Spinal cord (tissue), 10 donors: ENCODE measurements around the gene FBLN7. TPM values are rescaled to one million over a fixed set of nuclear protein-coding genes. Genes with fewer than 3 reads are reported as not detected.
A peak's percentile ranks its signal among the peaks of the same experiment; 100 is the strongest.
"Not testable (repeated sequence)": the region's sequence is repeated elsewhere in the genome, so short reads cannot be mapped to it uniquely, and the experiment has no call there.

ENCODE experiments used
- DNase-seq, 6 donors: peaks; one replicate each; pipeline versions ENCODE4 v3.0.0 to v3.0.0-alpha.2; 2013 to 2015; ENCODE audit warnings: low spot score in 6 of 6, low read depth in 4 of 6
- H3K27ac ChIP-seq: one replicate; pipeline ENCODE4 v1.5.1; 2013; ENCODE audit warnings: low read depth, low read length, control low read depth
- H3K27me3 ChIP-seq: one replicate; pipeline ENCODE4 v1.6.1; 2013; ENCODE audit warnings: low read length; ENCODE audit not compliant: control insufficient read depth, insufficient read depth
- H3K36me3 ChIP-seq: one replicate; pipeline ENCODE4 v1.6.1; 2013; ENCODE audit warnings: low read length; ENCODE audit not compliant: control insufficient read depth, insufficient read depth
- H3K4me1 ChIP-seq: one replicate; pipeline ENCODE4 v1.6.1; 2013; ENCODE audit warnings: low read length; ENCODE audit not compliant: control insufficient read depth, insufficient read depth
- H3K4me3 ChIP-seq: one replicate; pipeline ENCODE4 v1.5.1; 2013; ENCODE audit warnings: low read depth, low read length, control low read depth
- H3K9me3 ChIP-seq: one replicate; pipeline ENCODE4 v1.6.1; 2013; ENCODE audit warnings: low read length; ENCODE audit not compliant: control insufficient read depth, insufficient read depth
- WGBS: methylation state at CpG from one replicate; pipeline ENCODE4 v1.1.5; 2013; ENCODE audit warnings: missing lambda C conversion rate; ENCODE audit not compliant: insufficient coverage; 5-methylcytosine and 5-hydroxymethylcytosine counted together
- polyA plus RNA-seq, 2 donors: library from polyadenylated mRNA; unstranded; fragments of 120-200 nt; gene quantifications; one replicate each; pipeline ENCODE4 v1.2.1, GENCODE V29; 2013; ENCODE audit not compliant: insufficient read length in 2 of 2
- total RNA-seq, 2 donors: library from RNA; depleted of rRNA in 1 of 2; stranded (reverse); fragments of 120-200 nt in 1 of 2; fragments of >200 nt in 1 of 2; gene quantifications; one replicate each; pipeline versions ENCODE4 v1.2.3 to v1.2.4, GENCODE V29; 2013 to 2014
- donor health status: healthy.

The FBLN7 gene
- total and polyA plus RNA-seq, 4 donors = 3.2 to 12.7 (median 8.3) TPM

- not testable (repeated sequence) for H3K4me1 ChIP-seq, DNase-seq, H3K27ac ChIP-seq, H3K36me3 ChIP-seq, H3K9me3 ChIP-seq, H3K27me3 ChIP-seq, H3K4me3 ChIP-seq
- 84% methylated on average over 4 of the region's 4 CpGs for WGBS
These were observed 24.8 kb upstream of the FBLN7 start for GRCh38 chr2:112113354-112113753.

DNA sequence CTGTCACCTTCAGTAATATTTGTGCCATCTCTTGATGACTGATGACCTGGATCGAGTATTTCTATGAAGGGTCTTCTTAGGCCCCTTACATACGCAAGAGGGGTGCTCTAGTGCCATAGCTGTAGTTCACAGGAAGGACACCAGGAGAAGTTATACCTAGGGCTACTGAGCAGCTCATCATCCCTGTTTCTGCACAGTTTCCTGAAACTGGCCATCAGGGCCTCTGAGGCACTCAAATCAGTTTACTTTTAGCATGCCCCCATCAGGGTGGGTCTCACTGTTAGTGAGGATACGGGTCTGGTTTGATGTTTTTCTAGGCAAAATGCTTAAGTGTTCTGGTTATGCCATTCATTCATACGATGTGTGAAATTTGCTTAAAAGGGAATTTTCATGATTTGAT, 20.0 kb upstream of the FBLN7 start:
- DNase-seq = no peak
- Histone ChIP-seq H3K27me3 (no peaks in the 10 kb centered on the region), H3K9me3 (no peaks in the 10 kb centered on the region), H3K27ac (no peak overlapping the region), H3K36me3 (no peaks in the 10 kb centered on the region), H3K4me1 (no peaks in the 10 kb centered on the region), H3K4me3 (no peak overlapping the region)
- 91% methylated on average over 2 of the region's 4 CpGs for WGBS

DNA sequence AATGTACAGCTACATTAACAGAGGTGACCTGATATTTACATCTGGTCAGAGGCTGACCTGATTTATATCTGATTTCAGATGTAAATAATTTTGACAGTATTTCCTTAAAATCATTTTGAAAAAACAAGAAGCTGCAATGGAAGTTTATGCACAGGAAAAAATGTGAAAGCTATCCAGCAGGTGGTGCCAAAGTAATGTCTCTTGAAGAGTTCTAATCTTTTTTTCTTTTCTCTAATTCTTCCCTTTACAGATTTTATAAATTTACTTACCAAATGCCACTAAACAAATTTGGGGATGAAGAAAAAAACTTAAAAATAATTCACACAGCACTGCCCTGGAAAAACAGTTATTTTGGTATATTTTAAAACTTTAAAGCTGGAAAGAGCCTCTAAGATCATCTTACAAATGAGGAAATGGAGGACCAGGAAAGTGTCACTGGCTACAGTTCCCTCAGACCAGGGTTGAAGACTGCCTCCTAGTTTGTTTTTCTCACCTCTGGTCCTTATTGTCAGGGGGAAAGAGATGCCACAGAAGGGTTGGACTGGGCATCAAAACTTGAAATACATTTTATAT, 16.4 kb upstream of the FBLN7 start:
- no peaks in the 10 kb centered on the region for H3K4me1 ChIP-seq
- H3K36me3 ChIP-seq = no peaks in the 10 kb centered on the region
- H3K4me3 ChIP-seq = no peak overlapping the region
- no peak overlapping the region for H3K27ac ChIP-seq
- peak in 5 of 6 donors; percentile 47 to 89 (median 55) for DNase-seq
- no peaks in the 10 kb centered on the region for H3K27me3 ChIP-seq
- peaks cover 3% of the 10 kb centered on the region for H3K9me3 ChIP-seq

- H3K27me3 ChIP-seq = no peaks in the 10 kb centered on the region
- H3K4me3 ChIP-seq = no peak overlapping the region
These were observed 9.1 kb upstream of the FBLN7 start for GRCh38 chr2:112129060-112129459.

DNA sequence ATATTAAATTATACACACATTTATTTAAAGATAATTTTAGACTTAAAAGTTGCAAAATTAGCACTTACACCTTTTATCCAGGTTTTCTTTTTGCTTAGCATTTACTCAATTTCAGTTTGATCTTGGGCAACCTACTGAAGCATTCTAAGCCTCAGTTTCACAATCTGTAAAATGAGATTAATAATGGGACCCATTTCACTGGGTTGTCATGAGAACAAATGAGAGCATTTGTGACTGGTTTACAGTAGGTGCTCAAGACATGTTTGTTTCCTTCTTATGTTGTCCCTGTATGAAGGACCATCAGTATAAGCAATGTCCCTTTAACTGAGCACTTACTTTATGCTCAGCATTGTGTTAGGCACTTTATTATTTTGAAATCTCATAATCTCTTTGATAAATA, 4.8 kb upstream of the FBLN7 start:
- no peak overlapping the region for H3K4me3 ChIP-seq
- peaks cover 9% of the 10 kb centered on the region for H3K4me1 ChIP-seq
- H3K27me3 ChIP-seq = peaks cover 6% of the 10 kb centered on the region
- peaks cover 4% of the 10 kb centered on the region for H3K9me3 ChIP-seq
- no peaks in the 10 kb centered on the region for H3K36me3 ChIP-seq
- H3K27ac ChIP-seq = no peak overlapping the region
- DNase-seq = no peak

More at GRCh38 chr2:112129060-112129459, 9.1 kb upstream of the FBLN7 start:
- Histone ChIP-seq H3K36me3 (no peaks in the 10 kb centered on the region), H3K27ac (no peak overlapping the region), H3K4me1 (no peaks in the 10 kb centered on the region), H3K9me3 (peaks cover 6% of the 10 kb centered on the region)
- DNase-seq = no peak
- WGBS = no CpG with 5 or more reads among the region's 1 CpG

DNA sequence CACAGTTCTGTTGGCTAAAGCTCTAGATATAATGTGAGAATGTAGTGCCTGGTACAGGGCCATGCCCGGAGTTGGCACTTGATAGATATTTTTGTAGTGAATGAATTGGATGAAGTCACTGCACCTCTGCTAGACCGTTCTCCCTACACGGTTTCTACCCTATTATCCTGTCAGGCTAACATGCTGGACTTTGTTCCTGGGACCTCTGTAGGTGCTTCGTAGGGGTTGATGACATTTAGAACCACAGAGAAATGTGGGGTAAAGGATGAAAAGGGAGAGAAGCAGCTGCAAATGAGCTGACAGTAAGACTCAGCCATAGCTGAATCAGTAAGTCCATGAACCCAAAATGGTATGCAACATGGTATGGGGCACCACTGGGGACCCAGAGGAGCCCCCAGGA, 4.1 kb upstream of the FBLN7 start:
- H3K4me3 ChIP-seq = no peak overlapping the region
- peaks cover 4% of the 10 kb centered on the region for H3K9me3 ChIP-seq
- no peak overlapping the region for H3K27ac ChIP-seq
- peaks cover 9% of the 10 kb centered on the region for H3K4me1 ChIP-seq
- no peak for DNase-seq
- peaks cover 6% of the 10 kb centered on the region for H3K27me3 ChIP-seq
- WGBS = 93% methylated on average over 2 of the region's 4 CpGs
- H3K36me3 ChIP-seq = no peaks in the 10 kb centered on the region

- WGBS = 83% methylated on average over 2 of the region's 5 CpGs
- Histone ChIP-seq H3K9me3 (peaks cover 4% of the 10 kb centered on the region), H3K27me3 (peaks cover 6% of the 10 kb centered on the region), H3K4me1 (peaks cover 19% of the 10 kb centered on the region), H3K27ac (no peak overlapping the region), H3K4me3 (no peak overlapping the region), H3K36me3 (no peaks in the 10 kb centered on the region)
- DNase-seq = no peak
These were observed 2.1 kb upstream of the FBLN7 start for GRCh38 chr2:112136096-112136495.

DNA sequence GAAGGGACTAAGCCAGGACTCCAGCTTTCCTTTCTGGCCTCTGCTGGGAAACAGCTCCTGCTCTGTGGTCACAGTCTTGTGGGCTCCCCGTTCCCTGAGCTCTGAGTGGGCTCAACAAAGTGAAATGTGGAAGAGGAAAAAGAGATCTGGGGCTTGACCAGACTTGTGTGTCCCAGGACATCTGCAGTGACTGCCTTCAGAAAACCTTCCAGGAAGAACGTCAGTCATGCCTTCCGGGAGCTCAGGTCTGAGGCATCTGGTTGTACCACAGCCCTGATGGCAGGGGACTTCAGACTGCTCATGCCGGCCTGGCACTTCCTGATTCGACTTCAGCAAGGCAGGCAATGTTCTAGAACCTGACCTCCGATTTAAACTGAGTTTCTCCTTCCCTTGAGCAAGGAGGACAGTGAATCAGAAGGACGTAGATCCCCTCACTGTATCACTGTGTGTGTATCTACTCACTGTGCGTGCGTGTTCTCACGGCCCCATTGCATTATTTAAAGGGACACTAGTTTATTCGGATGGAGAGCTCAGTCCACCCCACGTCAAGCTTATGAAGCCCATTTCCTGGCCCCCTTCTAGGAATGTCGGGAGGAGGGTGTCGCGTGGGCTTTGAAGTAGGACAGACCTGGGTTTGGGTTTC, 548 bp upstream of the FBLN7 start:
- Histone ChIP-seq H3K36me3 (no peaks in the 10 kb centered on the region), H3K27me3 (peaks cover 6% of the 10 kb centered on the region), H3K9me3 (peaks cover 3% of the 10 kb centered on the region), H3K4me3 (peak overlapping the region; percentile 41), H3K27ac (no peak overlapping the region), H3K4me1 (peaks cover 23% of the 10 kb centered on the region)
- DNase-seq = peak in 2 of 6 donors; percentile 18
- WGBS = 46% methylated on average over 10 of the region's 15 CpGs

DNA sequence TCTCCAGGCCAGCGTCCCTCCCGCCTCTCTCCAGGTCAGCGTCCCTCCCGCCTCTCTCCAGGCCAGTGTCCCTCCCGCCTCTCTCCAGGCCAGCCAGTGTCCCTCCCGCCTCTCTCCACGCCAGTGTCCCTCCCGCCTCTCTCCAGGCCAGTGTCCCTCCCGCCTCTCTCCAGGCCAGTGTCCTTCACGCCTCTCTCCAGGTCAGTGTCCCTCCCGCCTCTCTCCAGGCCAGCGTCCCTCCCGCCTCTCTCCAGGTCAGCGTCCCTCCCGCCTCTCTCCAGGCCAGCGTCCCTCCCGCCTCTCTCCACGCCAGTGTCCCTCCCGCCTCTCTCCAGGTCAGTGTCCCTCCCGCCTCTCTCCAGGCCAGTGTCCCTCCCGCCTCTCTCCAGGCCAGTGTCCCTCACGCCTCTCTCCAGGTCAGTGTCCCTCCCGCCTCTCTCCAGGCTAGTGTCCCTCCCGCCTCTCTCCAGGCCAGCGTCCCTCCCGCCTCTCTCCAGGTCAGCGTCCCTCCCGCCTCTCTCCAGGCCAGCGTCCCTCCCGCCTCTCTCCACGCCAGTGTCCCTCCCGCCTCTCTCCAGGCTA, 939 bp downstream of the FBLN7 start:
- DNase-seq, H3K36me3 ChIP-seq, H3K27ac ChIP-seq, H3K9me3 ChIP-seq, H3K27me3 ChIP-seq: not testable (repeated sequence)
- 0% methylated on average over 8 of the region's 32 CpGs for WGBS
- Histone ChIP-seq H3K4me3 (peak overlapping the region; percentile 45), H3K4me1 (peaks cover 23% of the 10 kb centered on the region)

DNA sequence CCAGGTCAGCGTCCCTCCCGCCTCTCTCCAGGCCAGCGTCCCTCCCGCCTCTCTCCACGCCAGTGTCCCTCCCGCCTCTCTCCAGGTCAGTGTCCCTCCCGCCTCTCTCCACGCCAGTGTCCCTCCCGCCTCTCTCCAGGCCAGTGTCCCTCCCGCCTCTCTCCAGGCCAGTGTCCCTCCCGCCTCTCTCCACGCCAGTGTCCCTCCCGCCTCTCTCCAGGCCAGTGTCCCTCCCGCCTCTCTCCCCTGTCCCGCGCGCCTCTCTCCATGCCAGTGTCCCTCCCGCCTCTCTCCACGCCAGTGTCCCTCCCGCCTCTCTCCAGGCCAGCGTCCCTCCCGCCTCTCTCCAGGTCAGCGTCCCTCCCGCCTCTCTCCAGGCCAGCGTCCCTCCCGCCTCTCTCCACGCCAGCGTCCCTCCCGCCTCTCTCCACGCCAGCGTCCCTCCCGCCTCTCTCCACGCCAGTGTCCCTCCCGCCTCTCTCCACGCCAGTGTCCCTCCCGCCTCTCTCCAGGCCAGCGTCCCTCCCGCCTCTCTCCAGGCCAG, 1.5 kb downstream of the FBLN7 start:
- H3K4me3 ChIP-seq = peak overlapping the region; percentile 32
- peaks cover 23% of the 10 kb centered on the region for H3K4me1 ChIP-seq
- DNase-seq, H3K9me3 ChIP-seq, H3K36me3 ChIP-seq, H3K27ac ChIP-seq, H3K27me3 ChIP-seq: not testable (repeated sequence)
- 0% methylated on average over 25 of the region's 38 CpGs for WGBS
